NT2/D1 (cell line): ENCODE measurements around the gene MACF1.

ENCODE experiments used
- SUZ12 ChIP-seq: IDR thresholded peaks from 2 replicates; pipeline ENCODE4 v1.6.1; 2011; ENCODE audit not compliant: insufficient read length, insufficient read depth; ENCODE audit errors: extremely low read depth
- ZNF274 ChIP-seq: IDR thresholded peaks from 2 replicates; pipeline ENCODE4 v1.6.1; 2011; ENCODE audit warnings: mild to moderate bottlenecking, low read depth, low read length

DNA sequence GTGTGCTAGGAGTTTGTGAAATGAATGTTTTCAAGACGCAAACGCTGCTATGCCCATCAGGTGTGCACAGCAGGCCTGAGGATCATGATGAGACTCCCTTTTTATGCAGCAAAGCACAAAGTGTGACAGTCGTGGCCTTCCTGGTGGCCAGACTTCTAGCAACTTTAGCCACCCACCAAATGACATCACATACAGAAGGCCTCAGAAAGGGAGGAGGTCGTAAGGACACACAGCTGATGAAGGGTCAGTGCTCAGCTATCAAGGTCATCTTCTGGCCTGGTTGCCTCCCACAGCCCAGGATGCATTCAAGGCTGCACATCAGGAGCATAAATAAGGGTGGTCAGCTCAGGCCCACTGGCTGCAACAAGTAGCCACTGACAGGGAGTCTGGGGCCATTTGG, 323.6 kb downstream of the MACF1 start:
- no peak for TF ChIP-seq SUZ12
- no peak for TF ChIP-seq ZNF274
